OCI-M2 (cell line): ENCODE measurements around the gene DAZAP2.
"Not testable (repeated sequence)": the region's sequence is repeated elsewhere in the genome, so short reads cannot be mapped to it uniquely, and the experiment has no call there.

Experiments used
- DNase-seq: peaks from one replicate; lab custom pipeline; 2025; ENCODE audit not compliant: unreplicated experiment; lab: John Stamatoyannopoulos, UW

DAZAP2 gene

GRCh38 chr12:51217133-51217967 is 21.3 kb upstream of the DAZAP2 start:
- DNase-seq = no peak

- DNase-seq = peak; percentile 36
Observed at GRCh38 chr12:51217968-51218606, 20.5 kb upstream of the DAZAP2 start, which contains the start of gene POU6F1. TSS of gene POU6F1 (minus strand) at chr12:51218062. CDS start at chr12:51206836, 11,226 bp downstream.

- DNase-seq = no peak
Observed at GRCh38 chr12:51218607-51219161, 19.9 kb upstream of the DAZAP2 start.

GRCh38 chr12:51219322-51219721 is 19.3 kb upstream of the DAZAP2 start:
- no peak for DNase-seq

GRCh38 chr12:51219857-51220256 is 18.8 kb upstream of the DAZAP2 start:
- not testable (repeated sequence) for DNase-seq

- DNase-seq = no peak
Observed at GRCh38 chr12:51222461-51222860, 16.2 kb upstream of the DAZAP2 start.

GRCh38 chr12:51224625-51225024 is 14.0 kb upstream of the DAZAP2 start:
- no peak for DNase-seq

GRCh38 chr12:51225234-51225633 is 13.4 kb upstream of the DAZAP2 start:
- no peak for DNase-seq

GRCh38 chr12:51225771-51226170 is 12.9 kb upstream of the DAZAP2 start:
- DNase-seq = no peak

- not testable (repeated sequence) for DNase-seq
Observed at GRCh38 chr12:51227112-51227511, 11.5 kb upstream of the DAZAP2 start.

- no peak for DNase-seq
Observed at GRCh38 chr12:51227962-51228361, 10.7 kb upstream of the DAZAP2 start.

GRCh38 chr12:51229116-51229809 is 9.4 kb upstream of the DAZAP2 start:
- no peak for DNase-seq

GRCh38 chr12:51232642-51233041 is 6.0 kb upstream of the DAZAP2 start:
- no peak for DNase-seq

GRCh38 chr12:51234530-51234929 is 4.1 kb upstream of the DAZAP2 start:
- DNase-seq = no peak

- DNase-seq = no peak
Observed at GRCh38 chr12:51238037-51238509, 553 bp upstream of the DAZAP2 start.

- DNase-seq = no peak
Observed at GRCh38 chr12:51240971-51241370, 2.3 kb downstream of the DAZAP2 start.

- no peak for DNase-seq
Observed at GRCh38 chr12:51242120-51242519, 3.5 kb downstream of the DAZAP2 start.

- DNase-seq = no peak
Observed at GRCh38 chr12:51242876-51243275, 4.2 kb downstream of the DAZAP2 start.

- no peak for DNase-seq
Observed at GRCh38 chr12:51244269-51244668, 5.6 kb downstream of the DAZAP2 start.

GRCh38 chr12:51245476-51246253 is 7.0 kb downstream of the DAZAP2 start:
- no peak for DNase-seq
